Activated gamma-delta T cell treated with Interleukin-2 at 50 U/mL for 16 hours (primary cell): ENCODE results near the gene NUP160.
"Not testable (repeated sequence)": the region's sequence is repeated elsewhere in the genome, so short reads cannot be mapped to it uniquely, and the experiment has no call there.

Experiments
- DNase-seq: peaks from one replicate; pipeline ENCODE4 v3.0.0-alpha.2; 2020

NUP160 gene, protein sequence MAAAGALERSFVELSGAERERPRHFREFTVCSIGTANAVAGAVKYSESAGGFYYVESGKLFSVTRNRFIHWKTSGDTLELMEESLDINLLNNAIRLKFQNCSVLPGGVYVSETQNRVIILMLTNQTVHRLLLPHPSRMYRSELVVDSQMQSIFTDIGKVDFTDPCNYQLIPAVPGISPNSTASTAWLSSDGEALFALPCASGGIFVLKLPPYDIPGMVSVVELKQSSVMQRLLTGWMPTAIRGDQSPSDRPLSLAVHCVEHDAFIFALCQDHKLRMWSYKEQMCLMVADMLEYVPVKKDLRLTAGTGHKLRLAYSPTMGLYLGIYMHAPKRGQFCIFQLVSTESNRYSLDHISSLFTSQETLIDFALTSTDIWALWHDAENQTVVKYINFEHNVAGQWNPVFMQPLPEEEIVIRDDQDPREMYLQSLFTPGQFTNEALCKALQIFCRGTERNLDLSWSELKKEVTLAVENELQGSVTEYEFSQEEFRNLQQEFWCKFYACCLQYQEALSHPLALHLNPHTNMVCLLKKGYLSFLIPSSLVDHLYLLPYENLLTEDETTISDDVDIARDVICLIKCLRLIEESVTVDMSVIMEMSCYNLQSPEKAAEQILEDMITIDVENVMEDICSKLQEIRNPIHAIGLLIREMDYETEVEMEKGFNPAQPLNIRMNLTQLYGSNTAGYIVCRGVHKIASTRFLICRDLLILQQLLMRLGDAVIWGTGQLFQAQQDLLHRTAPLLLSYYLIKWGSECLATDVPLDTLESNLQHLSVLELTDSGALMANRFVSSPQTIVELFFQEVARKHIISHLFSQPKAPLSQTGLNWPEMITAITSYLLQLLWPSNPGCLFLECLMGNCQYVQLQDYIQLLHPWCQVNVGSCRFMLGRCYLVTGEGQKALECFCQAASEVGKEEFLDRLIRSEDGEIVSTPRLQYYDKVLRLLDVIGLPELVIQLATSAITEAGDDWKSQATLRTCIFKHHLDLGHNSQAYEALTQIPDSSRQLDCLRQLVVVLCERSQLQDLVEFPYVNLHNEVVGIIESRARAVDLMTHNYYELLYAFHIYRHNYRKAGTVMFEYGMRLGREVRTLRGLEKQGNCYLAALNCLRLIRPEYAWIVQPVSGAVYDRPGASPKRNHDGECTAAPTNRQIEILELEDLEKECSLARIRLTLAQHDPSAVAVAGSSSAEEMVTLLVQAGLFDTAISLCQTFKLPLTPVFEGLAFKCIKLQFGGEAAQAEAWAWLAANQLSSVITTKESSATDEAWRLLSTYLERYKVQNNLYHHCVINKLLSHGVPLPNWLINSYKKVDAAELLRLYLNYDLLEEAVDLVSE (N-terminal part only)

DNA sequence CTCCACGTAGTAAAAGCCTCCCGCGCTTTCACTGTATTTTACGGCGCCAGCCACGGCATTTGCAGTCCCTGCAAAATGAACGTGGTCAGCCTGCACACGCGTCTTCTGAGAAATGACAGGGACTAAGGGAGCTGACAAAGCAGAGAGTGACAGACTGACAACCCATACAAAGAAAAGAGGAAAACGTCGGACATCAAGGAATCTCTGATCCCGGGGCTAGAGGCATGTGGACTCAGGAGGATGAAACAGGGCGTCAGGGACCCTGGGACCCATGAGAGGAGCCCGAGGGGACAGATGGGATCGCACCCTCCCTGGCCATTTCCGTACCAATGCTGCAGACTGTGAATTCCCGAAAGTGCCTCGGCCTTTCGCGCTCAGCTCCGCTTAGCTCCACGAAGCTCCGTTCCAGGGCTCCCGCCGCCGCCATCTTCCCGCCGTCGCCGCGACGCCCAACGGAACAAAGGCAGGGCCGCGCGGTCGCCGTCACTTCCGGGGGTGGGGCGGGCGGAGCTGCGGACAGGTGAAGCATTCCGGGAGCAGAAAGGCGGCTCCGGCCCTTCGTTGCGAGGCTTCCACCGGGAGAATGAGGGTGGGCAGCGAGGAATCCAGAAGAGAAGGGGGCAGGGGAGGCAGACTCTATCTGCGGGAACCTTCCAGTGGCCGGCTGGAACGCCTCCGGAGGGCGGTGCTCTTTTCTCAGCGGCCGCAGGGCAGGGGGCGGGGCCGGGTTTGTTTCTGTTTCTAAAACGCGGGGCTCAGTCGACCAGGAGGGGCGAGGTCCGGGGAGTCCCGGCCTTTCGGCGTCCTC, at the start of gene NUP160:
NUP160 (minus strand) TSS at position 459 of the 808 bp plus-strand sequence; CDS start at position 427, 32 bp downstream.
- DNase-seq = peak; percentile 85

DNA sequence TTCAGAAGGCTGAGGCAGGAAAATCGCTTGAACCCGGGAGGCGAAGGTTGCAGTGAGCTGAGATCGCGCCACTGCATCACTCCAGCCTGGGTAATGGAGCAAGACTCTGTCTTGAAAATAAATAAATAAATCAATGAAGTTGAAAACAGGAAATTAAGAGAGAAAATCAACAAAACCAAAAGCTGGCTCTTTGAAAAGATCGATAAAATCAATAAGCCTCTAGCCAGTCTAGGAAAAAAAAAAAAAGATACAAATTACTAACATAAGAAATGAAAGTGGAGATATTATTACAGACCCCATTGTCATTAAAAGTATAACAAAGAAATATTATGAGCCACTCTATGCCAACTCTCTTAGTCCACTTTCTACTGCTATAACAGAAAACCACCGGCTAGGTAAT, 48.0 kb upstream of the NUP160 start:
- no peak for DNase-seq

DNA sequence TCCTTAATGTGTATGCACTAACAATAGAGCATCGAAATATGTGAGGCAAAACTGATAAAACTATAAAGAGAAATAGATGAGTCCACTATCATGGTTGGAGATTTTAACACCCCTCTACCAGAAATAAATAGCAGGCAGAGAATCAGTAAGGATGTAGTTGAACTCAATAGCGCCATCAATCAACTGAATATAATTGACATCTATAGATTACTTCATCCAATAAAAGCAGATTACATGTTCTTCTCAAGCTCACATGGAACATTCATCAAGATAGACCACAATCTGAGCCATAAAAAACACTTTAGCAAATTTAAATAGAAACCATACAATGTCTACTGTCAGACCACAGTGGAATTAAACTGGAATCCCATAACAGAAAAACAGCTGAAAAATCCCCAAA, 46.9 kb upstream of the NUP160 start:
- DNase-seq = no peak

DNA sequence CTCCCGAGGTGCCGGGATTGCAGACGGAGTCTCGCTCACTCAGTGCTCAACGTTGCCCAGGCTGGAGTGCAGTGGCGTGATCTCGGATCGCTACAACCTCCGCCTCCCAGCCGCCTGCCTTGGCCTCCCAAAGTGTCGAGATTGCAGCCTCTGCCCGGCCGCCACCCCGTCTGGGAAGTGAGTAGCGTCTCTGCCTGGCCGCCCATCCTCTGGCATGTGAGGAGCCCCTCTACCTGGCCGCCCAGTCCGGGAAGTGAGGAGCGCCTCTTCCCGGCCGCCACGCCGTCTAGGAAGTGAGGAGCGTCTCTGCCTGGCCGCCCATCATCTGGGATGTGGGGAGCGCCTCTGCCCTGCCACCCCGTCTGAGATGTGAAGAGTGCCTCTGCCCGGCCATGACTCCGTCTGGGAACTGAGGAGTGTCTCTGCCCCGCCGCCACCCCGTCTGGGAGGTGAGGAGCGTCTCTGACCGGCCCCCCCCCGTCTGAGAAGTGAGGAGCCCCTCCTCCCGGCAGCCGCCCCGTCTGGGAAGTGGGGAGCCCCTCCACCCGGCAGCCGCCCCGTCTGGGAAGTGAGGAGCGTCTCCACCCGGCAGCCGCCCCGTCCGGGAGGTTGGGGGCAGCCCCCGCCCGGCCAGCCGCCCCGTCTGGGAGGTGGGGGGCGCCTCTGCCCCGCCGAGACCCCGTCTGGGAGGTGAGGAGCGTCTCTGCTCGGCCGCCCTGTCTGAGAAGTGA, 44.6 kb upstream of the NUP160 start:
- DNase-seq = not testable (repeated sequence)

DNA sequence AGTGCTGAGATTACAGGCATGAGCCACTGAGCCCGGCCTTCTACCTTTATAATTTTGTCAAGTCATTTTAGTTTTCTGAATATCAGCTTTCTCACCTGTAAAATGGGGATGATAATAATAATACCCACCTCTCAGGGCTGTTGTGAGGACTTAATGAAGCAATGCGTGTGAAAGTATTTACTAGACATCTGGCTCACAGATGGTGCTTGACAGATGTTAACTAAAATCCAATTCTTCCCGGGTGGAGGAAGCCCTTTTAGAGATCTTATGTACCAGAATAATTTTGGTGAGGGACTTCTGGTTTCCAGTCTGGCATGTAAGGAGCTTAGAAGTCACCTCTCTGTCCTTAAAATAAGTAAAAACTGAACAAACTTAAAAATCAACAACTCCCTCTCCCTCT, 43.7 kb upstream of the NUP160 start:
- no peak for DNase-seq

DNA sequence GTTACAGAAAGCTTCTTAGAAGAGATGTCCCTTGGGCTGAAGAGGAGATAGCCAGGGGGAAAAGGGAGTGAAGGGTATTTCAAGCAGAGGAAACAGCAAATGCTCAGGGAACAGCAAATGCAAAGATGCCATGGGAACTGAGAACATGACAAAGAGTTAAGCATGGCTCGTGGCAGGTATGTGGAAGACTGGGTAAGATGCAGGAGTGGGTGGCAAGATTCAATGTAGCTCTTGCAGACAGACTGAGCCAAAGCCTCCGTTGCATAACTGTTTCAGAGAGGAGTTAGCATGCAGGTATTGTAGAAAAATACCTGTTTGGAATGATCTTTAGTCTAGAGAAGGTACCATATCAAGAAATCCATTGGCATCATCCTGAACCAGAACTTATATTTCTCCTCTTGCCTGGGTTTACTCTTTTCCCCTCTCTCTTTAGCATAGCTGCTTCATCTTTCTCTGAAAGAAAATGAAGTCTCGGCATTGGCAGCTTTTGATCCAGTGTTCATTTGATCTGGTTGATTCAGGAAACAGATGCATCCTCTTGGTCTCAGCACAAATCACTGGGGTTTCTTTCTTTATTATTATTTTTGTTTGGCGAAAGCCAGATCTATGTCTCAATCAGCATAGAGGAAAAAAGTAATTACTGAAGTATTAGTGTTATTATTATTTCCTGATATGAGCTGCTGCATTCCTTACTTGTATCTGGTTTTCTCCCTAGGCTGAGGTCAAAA, 41.7 kb upstream of the NUP160 start:
- DNase-seq = no peak

DNA sequence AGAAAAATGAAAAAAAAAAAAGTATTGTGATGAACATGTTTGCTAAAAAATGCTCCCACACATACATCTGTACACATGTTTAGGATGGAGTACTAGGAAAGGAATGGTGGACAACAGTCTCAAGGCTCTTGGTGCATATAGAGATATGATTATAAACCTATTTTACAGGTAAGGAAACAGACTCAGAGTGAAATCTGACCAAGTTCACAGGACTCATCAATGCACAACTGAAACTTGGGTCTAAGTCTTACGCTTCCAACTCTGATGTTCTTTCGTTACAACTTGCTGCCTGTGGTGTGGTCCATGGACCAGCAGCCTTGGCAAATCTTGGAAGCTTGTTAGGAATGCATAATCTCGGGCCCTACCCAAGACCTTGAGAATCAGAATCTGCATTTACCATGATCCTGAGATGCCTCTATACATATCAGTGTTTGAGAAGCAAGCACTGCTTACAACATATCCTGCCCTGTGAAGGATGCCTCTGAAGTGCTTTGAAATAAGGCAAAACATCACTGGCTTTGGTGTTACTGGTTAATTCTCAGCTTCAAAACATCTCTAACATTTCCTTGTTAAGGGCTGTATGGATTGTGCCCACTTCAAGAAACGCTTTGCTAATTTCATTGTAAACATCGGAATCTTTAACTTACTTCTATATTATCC, 39.9 kb upstream of the NUP160 start:
- DNase-seq = no peak

DNA sequence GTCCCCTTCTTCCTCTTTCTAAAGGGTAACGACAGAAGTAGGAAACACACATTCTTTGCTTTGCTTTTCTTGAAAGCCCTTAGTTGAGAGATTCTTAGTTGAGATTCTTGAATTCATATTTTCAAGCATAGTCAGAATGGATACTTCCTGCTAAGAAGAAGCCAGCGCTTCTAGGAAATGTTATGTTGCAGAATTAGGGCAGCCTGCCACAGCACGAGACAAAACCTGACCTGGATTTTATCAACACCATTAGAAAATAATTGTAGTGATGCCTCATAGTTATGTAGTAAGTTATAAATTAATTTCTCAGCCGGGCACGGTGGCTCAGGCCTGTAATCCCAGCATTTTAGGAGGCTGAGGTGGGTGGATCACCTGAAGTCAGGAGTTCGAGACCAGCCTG, 37.9 kb upstream of the NUP160 start:
- no peak for DNase-seq

DNA sequence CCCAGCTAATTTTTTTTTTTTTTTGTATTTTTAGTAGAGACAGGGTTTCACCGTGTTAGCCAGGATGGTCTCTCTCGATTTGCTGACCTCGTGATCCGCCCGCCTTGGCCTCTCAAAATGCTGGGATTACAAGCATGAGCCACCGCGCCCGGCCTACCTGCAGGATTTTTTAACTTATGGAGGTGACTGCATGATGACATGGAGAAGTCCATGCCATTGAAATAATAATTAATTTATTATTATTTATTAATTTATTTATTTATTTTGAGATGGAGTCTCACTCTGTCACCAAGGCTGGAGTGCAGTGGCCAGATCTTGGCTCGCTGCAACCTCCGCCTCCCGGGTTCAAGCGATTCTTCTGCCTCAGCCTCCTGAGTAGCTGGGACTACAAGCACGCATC, 34.3 kb upstream of the NUP160 start:
- not testable (repeated sequence) for DNase-seq

DNA sequence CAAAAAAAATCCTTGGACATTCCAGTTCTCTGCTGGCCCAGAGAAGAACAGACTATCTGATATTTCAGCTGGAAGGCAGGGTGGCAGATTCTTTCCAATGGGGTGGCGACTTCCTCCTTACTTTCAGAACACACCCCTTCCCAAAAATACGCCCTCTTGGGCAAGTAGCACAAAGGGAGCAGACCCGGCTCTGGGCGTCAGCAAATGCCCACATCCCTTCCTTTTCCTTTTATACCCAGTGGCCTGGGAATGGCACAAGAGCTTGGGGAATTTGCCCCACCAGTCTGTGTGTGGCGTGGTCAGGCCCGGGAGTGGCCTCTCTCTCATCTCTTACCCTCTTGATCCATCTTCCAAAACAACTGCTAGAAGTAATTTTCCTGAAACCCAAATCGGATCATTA, 33.0 kb upstream of the NUP160 start:
- no peak for DNase-seq

DNA sequence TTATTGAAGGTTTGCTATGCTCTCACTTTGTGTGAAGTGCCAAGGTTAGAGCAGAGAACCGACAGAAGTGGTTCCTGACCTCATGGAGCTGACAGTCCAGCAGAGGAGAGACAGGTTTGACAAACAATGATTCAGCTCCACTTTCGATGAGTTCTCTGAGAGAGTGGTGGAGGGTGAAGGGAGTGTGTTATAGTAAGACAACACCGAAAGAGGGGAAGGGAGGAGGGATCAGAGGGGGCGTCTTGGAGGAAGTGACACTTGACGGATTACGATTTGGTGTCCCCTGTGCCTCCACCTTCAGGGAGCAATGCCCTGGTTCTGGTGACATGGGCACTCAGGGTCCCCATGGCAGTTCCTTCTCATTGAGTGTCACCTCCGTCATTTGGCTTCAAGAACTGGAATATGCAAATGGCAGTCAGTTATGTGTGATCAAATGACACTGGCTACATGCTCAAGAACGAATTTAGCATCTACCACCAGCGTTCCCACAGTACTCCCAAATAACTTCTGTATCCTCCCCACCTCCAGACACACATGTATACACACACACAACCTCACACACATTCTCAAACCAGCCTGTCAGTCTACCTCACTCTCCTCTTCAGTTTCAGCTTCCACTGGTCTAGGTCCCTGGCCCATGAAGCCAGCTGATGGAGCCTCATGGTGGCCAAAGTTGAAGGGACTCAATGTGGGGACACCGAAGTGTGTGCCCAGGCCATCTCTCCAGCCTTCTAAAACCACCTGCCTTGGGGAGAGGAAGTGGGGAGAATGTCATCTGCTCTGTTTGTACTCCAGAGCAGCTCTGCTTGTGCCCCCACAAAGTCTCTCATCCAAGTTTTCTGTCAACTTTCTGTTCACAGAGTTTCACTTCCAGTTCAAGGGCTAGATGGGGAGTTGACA, 31.4 kb upstream of the NUP160 start:
- no peak for DNase-seq

DNA sequence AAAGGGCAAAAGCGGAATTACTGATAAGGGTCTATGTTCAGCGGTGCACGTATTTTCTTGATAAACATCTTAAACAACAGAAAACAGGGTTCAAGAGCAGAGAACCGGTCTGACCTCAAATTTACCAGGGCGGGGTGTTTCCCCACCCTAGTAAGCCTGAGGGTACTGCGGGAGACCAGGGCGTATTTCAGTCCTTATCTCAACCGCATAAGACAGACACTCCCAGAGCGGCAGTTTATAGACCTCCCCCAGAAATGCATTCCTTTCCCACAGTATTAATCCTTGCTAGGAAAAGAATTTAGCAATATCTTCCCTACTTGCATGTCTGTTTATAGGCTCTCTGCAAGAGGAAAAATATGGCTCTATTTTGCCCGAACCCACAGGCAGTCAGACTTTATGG, 27.7 kb upstream of the NUP160 start:
- not testable (repeated sequence) for DNase-seq

DNA sequence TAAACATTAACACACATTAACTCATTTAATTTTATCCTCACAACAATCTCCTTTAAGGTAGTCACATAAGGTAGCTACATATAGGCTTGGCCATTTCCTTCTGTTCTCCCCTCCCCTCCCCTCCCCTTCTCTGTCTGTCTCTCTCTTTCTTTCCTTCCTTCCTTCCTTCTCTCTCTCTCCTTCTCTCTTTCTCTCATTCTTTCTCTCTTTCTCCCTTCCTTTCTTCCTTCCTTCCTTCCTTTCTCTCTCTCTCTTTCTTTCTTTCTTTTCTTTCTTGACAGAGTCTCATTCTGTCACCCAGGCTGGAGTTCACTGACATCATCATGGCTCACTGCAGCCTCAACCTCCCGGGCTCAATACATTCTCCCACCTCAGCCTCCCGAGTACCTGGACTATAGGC, 22.3 kb upstream of the NUP160 start:
- DNase-seq = no peak

DNA sequence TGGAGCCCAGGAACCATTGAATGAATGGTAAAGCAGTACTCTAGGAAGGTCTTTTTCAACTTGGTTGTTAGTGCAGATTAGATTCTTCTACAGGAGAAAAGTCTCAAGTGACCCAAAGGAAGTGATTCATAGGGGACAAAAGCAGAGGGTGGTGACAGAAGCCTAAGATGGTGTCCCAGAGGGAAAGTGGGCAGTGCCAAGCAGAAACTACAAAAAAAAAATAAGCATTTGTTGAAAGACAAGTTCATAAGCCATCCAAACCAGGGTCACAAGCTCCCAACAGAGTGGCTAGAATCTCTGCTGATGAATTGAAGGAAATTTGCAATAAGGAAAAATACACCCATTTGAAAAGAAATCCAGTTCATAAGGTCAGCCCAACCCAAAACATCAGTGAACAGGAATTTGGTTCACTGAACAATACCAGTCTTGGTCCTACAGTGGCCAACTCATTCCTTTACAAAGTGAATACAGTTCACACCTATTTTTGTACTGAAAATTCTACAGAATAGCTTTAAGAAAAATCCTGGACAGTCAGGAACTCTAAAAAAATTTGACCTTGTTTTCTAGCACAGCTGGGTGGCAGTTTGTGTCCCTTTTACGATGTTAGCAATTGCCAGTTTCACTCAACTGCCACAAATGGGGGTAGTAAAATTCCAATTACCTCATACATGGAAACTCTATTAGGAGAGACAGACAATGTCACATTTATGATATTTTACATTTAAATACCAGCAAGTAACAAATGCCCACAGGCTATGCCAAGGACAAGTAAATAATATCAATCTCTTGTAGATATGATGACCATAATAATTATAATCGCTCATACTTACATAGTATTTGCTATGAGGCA, 21.6 kb upstream of the NUP160 start:
- no peak for DNase-seq

DNA sequence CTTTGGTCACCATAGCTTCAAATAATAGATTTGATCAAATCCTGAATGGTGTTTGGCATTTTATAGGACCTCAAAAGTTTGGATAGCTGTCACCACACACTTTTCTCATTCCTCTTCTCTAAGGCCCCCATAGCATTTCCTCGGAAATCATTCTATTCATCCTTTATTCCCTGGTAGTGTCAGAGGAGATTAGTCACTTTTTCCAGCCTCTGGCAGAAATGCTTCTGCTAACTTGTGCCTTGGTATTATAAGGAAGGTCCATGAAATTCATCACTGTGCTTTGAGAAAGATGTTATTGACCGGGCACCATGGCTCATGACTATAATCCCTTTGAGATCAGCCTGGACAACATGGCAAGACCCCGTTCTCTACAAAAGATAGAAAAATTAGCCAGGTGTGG, 19.7 kb upstream of the NUP160 start:
- DNase-seq = no peak

DNA sequence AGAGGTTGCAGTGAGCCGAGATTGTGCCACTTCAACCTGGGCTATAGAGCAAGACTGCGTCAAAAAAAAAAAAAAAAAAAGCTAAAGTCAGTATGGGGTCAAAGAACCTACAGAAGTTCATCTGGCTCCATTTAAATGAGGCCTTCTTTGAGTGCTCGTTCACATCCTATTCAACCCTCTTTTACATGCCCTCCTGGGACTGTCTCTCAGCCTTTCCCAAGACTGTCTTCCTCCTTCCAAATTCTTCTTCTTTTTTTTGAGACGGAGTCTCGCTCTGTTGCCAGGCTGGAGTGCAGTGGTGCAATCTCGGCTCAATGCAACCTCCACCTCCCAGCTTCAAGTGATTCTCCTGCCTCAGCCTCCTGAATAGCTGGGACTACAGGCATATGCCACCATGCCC, 18.7 kb upstream of the NUP160 start:
- not testable (repeated sequence) for DNase-seq

DNA sequence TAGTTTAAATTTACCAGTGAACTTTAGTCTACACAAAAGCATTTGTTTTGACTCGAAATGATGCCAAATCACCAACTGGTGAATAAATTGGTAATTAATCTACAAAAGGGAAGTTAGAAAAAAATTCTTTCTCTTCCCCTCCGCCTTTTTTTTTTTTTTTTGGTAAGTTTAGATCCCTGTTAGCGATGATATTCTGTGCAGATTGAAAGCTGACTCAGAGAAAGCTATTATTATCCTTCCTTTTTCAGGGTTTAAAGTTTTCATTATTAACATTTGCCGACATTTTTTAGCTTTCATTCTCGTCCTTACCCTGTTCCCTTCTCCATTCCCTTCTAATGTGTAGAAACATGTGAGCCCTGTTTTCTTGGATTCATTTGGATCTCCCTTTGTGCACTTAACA, 16.8 kb upstream of the NUP160 start:
- DNase-seq = no peak

DNA sequence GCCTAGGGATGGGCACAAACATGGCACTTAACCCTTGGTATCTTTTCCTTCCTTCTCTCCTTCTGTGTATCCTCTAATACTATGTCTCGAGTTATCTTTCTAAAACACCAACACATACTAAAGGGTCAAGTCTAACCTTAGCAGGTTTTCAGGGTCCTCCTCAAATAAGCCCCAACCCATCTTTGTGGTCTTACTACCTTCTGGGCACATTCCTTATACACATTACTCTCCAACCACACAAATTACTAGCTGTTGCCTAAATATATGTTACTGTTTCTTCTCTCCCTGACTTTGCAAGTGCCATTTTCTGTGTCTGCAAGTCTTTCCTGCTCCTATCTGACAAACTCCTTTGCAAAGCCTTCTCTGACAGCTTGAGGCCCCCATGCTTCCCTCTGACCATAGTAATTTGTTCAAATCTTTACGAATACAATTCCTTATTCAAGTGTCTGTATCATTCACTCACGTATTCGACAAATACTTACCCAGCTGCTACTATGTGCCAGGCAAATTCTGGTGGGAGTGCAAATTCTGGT, 15.8 kb upstream of the NUP160 start:
- DNase-seq = no peak
